Measurements from ENCODE around the gene COX17.

DNA sequence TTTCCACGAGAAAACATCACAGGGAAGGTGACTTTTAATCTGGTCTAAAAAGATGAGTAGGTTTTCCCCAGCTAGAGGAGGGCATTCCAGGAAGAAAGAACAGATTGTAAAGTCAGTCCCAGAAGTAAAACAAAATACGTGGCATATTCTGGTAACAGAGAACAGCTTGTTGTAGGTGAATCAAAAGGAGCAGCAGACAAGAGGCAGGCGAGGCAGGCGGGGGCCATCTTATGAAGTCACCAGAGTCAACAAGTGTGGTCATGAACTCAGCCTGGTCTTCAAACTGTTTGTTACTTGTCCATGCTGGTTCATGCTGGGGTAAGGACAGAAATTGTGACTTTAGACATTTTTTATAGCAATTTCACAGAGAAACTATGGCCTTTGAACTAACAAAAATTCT is 12.8 kb downstream of the COX17 start:
- TF ChIP-seq, protein P1, sequence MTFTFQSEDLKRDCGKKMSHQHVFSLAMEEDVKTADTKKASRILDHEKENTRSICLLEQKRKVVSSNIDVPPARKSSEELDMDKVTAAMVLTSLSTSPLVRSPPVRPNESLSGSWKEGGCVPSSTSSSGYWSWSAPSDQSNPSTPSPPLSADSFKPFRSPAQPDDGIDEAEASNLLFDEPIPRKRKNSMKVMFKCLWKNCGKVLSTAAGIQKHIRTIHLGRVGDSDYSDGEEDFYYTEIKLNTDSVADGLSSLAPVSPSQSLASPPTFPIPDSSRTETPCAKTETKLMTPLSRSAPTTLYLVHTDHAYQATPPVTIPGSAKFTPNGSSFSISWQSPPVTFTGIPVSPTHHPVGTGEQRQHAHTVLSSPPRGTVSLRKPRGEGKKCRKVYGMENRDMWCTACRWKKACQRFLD (CRISPR knock-in tag; IDR thresholded peaks at IDR 0.05; ENCODE audit: borderline replicate concordance) = no peak
- TF ChIP-seq GABPB1 (CRISPR knock-in tag; IDR thresholded peaks at IDR 0.05) (no peak), ZNF264 (CRISPR knock-in tag; IDR thresholded peaks at IDR 0.05) (no peak), GATAD1 (CRISPR knock-in tag; IDR thresholded peaks at IDR 0.05) (no peak), ZNF234 (CRISPR knock-in tag; conservative IDR thresholded peaks at IDR 0.05) (no peak), MXD4 (CRISPR knock-in tag; IDR thresholded peaks at IDR 0.05) (no peak)
- TF ChIP-seq, protein P2, sequence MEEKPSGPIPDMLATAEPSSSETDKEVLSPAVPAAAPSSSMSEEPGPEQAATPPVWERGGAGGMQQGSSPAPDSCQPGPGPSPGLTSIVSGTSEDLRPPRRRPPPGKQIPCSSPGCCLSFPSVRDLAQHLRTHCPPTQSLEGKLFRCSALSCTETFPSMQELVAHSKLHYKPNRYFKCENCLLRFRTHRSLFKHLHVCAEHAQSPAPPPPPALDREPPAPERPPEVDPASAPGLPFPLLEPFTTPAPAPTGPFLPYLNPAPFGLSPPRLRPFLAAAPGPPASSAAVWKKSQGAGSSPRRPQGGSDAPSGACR (CRISPR knock-in tag; IDR thresholded peaks at IDR 0.05) = no peak
